LoVo (cell line): ENCODE results near the gene RAP1A.

Experiments
- DNase-seq: peaks from one replicate; pipeline ENCODE4 v3.0.0-alpha.2; 2016; ENCODE audit warnings: low spot score

Gene RAP1A

DNA sequence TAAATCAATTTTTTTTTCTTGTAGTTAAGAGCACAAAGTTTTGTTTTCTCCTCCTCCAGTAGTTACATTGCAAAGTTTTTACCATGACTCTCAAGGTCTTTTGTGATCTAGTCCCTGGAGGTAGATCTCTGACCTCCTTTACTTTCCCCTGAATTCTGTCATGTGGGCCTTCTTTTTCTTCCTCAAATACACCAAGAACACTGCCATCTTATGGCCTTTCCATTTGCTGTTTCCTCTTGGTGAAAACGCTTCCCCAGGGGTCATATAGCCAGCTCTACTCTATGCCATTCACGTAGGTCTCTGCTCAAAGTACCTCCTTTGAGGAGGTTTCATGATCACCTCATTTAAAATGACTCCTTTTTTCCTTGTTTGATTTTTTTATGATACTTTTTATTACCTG lies 138.8 kb downstream of the RAP1A start:
- no peak for DNase-seq

DNA sequence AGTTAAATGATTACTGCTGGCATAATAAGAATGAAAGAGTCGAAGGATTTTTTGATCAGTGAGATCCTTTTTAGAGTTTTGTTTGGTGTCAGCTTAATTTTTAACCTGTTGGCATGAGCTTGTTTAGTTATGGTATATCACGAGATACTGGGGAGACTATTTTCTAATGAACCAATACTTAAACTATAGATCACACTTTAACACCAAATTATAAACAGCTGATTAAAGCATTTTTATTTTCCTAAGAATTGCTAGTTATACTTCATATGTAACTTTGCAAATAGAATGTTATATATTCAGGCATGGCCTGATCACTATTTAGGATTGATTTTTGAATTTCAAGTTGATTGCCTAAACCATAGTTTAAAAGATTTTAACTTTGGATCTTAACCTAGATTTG lies 142.1 kb downstream of the RAP1A start:
- no peak for DNase-seq

GRCh38 chr1:111762332-111762731 lies 142.7 kb downstream of the RAP1A start:
- no peak for DNase-seq
